Naive thymus-derived CD4-positive, alpha-beta T cell (primary cell): ENCODE data around the gene DNAH1. TPM values are rescaled to one million over a fixed set of nuclear protein-coding genes. Genes with fewer than 3 reads are reported as not detected.

ENCODE experiments used
- ATAC-seq: fragments of 150-1000 bp; cut with Tn5 transposase; 2 replicates; pipeline ENCODE4 v1.10.0; 2021; ENCODE audit warnings: mild to moderate bottlenecking, moderate library complexity
- CTCF ChIA-PET: fragments of 350-600 bp; sonication (Branson Sonifier 250); formaldehyde crosslinking; loops from one replicate; lab custom pipeline; 2021; ENCODE audit warnings: antibody characterized with exemption; lab: Charles Lee
- POLR2A ChIA-PET: fragments of 350-600 bp; sonication (Branson Sonifier 250); formaldehyde crosslinking; loops from one replicate; lab custom pipeline; 2021; ENCODE audit warnings: antibody characterized with exemption, inconsistent platforms; lab: Charles Lee
- DNase-seq, 9 donors: peaks; one replicate each; pipeline versions ENCODE4 v3.0.0 to v3.0.0-alpha.2; 2020 to 2022; ENCODE audit warnings: mixed read lengths in 1 of 9
- H3K27ac ChIP-seq: one replicate; pipeline ENCODE4 v1.7.0; 2013; ENCODE audit warnings: mild to moderate bottlenecking, low read depth, low read length, moderate library complexity
- H3K27me3 ChIP-seq, 2 donors: one replicate each; pipeline ENCODE4 v1.7.0; 2013; ENCODE audit warnings: low read length in 2 of 2, mild to moderate bottlenecking in 2 of 2, moderate library complexity in 2 of 2; ENCODE audit not compliant: control insufficient read depth in 2 of 2, insufficient read depth in 2 of 2
- H3K36me3 ChIP-seq, 3 experiments: 1 replicate in 2 of 3; 2 replicates in 1 of 3; pipeline ENCODE4 v1.7.0; 2013; ENCODE audit warnings: low read length in 3 of 3, mild to moderate bottlenecking in 3 of 3, moderate library complexity in 1 of 3; ENCODE audit not compliant: insufficient read depth in 3 of 3, control insufficient read depth in 2 of 3
- H3K4me1 ChIP-seq, 2 donors: one replicate each; pipeline ENCODE4 v1.7.0; 2013; ENCODE audit warnings: low read length in 2 of 2, mild to moderate bottlenecking in 2 of 2, moderate library complexity in 1 of 2; ENCODE audit not compliant: control insufficient read depth in 2 of 2, insufficient read depth in 2 of 2
- H3K4me3 ChIP-seq: 2 replicates; pipeline ENCODE4 v1.7.0; 2013; ENCODE audit warnings: mild to moderate bottlenecking, low read length
- H3K9me3 ChIP-seq, 3 experiments: 1 replicate in 2 of 3; 2 replicates in 1 of 3; pipeline ENCODE4 v1.7.0; 2013; ENCODE audit warnings: low read length in 3 of 3; ENCODE audit not compliant: control insufficient read depth in 2 of 3
- H3K27ac Mint-ChIP-seq, 9 donors: one replicate each; pipeline ENCODE4 v1.8.0; 2020 to 2022; ENCODE audit warnings: mixed read lengths in 9 of 9, mild to moderate bottlenecking in 8 of 9, moderate library complexity in 5 of 9, inconsistent platforms in 2 of 9
- H3K27me3 Mint-ChIP-seq, 5 donors: one replicate each; pipeline ENCODE4 v1.8.0; 2021 to 2022; ENCODE audit warnings: mixed read lengths in 5 of 5, mild to moderate bottlenecking in 1 of 5
- H3K36me3 Mint-ChIP-seq, 5 donors: one replicate each; pipeline ENCODE4 v1.8.0; 2020 to 2022; ENCODE audit warnings: mixed read lengths in 5 of 5, mild to moderate bottlenecking in 3 of 5, inconsistent platforms in 1 of 5
- H3K4me1 Mint-ChIP-seq, 7 donors: one replicate each; pipeline ENCODE4 v1.8.0; 2020 to 2022; ENCODE audit warnings: mixed read lengths in 7 of 7, mild to moderate bottlenecking in 3 of 7, inconsistent platforms in 1 of 7
- H3K4me3 Mint-ChIP-seq, 10 donors: one replicate each; pipeline ENCODE4 v1.8.0; 2020 to 2022; ENCODE audit warnings: mild to moderate bottlenecking in 10 of 10, mixed read lengths in 10 of 10, moderate library complexity in 6 of 10, inconsistent platforms in 2 of 10
- H3K9me3 Mint-ChIP-seq, 11 donors: one replicate each; pipeline ENCODE4 v1.8.0; 2020 to 2022; ENCODE audit warnings: mixed read lengths in 11 of 11, mild to moderate bottlenecking in 4 of 11, inconsistent platforms in 1 of 11, moderate library complexity in 1 of 11
- intact Hi-C, 2 donors: fragments of 100-400 bp; cut with micrococcal nuclease; formaldehyde crosslinking; loops; one replicate each; pipeline ENCODE4 v1.15.1; 2023
- polyA plus RNA-seq, 2 donors: library from polyadenylated mRNA; unstranded; fragments of 300-500 nt; fragmentation: Illumina TruSeq; gene quantifications; one replicate each; pipeline ENCODE4 v1.2.3, GENCODE V29; 2021
- total RNA-seq, 6 experiments: library from RNA in 5 of 6; stranded (reverse) in 5 of 6; gene quantifications; 1 replicate in 5 of 6; 2 replicates in 1 of 6; pipeline ENCODE4 v1.2.3 and lab custom pipeline; 2021 to 2026

The DNAH1 gene
- total and polyA plus RNA-seq, 7 experiments from 2014 or later = 0.35 to 69.2 (median 48.2) TPM

DNA sequence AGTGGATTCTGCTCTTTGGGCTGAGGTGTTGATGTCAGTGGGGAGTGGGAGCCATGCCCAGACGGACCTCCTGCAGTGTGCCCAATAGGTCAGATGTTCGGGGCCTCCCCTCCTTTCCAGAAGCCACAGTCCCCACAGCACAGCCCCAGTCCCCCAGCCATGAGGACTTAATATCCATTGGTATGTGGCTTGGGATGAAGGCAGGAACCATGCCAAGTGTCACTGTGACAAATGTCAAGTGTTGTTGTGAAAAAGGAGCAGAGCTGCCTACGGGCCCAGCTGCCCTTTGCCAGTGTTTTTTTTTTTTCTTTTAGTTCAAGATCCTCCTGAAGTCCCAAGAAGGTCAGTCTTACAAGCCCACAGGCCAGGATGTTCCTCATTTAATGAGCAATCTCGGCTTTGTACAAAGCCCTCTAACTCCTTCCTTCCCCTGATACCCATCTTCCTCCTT, 116.6 kb downstream of the DNAH1 start:
- no peaks in the 10 kb centered on the region for H3K36me3 Mint-ChIP-seq

DNA sequence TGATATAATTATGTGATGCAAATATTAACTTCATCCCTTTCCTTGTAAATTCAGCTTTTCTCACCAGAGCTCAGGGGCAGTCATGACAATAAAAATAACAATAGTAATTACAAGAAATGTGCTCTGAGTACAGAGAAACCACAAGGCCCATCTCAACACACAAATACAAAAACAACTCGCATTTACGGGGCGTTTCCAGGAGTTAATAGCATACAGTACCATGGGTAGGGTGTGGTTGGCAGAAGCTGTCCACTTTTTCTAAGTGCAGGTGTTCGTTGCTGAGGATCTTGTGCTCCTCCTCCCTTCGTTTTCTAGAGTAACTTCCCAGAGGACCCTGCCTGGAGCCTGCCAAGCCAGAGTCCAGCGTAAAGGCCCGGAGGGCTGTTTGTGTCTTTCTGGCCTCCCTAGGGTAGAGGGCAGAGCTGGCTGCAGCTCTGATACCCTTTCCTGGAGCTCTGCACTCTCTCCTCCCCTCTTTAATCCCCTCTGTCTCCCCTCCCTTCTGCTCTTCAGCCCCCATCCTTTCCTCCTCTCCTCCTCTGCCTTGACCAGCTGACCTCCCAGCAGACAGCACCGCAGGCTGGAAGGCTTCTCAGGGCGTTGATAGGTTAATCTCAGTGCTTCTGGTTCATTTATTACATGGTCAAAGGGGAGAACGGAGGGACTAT, 117.3 kb downstream of the DNAH1 start:
- H3K9me3 Mint-ChIP-seq = no peaks in the 10 kb centered on the region
- Histone ChIP-seq H3K9me3 (no peaks in the 10 kb centered on the region), H3K4me1 (no peaks in the 10 kb centered on the region), H3K36me3 (no peaks in the 10 kb centered on the region), H3K27ac (no peak overlapping the region), H3K27me3 (no peaks in the 10 kb centered on the region), H3K4me3 (no peak overlapping the region)
- H3K27me3 Mint-ChIP-seq = peaks cover 0 to 6% (median 0%) of the 10 kb centered on the region in 5 donors
- intact Hi-C loops = no loop called here
- no peak for DNase-seq
- ChIA-PET CTCF (no interaction called here), POLR2A (no interaction called here)
- no peak overlapping the region for H3K4me3 Mint-ChIP-seq
- no peak for ATAC-seq
- H3K36me3 Mint-ChIP-seq = no peaks in the 10 kb centered on the region
- peaks cover 0 to 5% (median 0%) of the 10 kb centered on the region in 7 donors for H3K4me1 Mint-ChIP-seq
- no peak overlapping the region for H3K27ac Mint-ChIP-seq

More for the DNA sequence above, 116.6 kb downstream of the DNAH1 start:
- H3K27ac ChIP-seq = no peak overlapping the region
- Mint-ChIP-seq H3K27me3 (peaks cover 0 to 11% (median 0%) of the 10 kb centered on the region in 5 donors), H3K27ac (no peak overlapping the region), H3K4me3 (no peak overlapping the region), H3K4me1 (peaks cover 0 to 5% (median 0%) of the 10 kb centered on the region in 7 donors), H3K9me3 (no peaks in the 10 kb centered on the region)
- ChIA-PET CTCF (no interaction called here), POLR2A (interaction anchor here (1.7 kb wide), 1 partner anchor 20 kb away, joined by 5 read pairs; no protein-coding TSS in a partner anchor)
- H3K27me3 ChIP-seq = no peaks in the 10 kb centered on the region
- ATAC-seq = peak; percentile 43
- intact Hi-C loops = no loop called here
- no peak for DNase-seq
- H3K9me3 ChIP-seq = no peaks in the 10 kb centered on the region
- H3K36me3 ChIP-seq = no peaks in the 10 kb centered on the region
- no peaks in the 10 kb centered on the region for H3K4me1 ChIP-seq
- H3K4me3 ChIP-seq = no peak overlapping the region

DNA sequence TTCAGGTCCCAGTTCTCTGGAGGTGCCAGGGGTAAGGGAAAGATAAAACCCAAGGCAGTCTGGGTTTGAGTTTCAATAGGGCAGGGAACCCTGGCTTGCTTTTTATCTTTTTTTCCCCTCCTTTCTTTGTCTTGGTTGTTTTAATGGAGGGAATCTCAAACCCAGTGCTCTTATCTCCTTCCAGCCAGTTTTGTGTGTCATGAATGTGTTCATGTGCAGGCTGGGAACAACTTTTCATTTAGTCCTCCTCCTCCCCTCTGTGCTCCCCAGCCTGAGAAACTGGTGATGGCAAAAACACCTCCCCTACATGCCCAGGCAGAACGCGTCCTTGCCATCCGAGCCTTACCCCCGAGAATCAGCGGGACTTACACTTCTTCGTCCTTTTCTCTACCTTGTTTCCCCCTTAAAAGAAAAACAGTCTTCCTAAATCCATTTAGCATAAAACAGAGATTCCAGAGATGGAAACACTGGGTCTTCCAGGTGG, 117.9 kb downstream of the DNAH1 start:
- ChIA-PET POLR2A (no interaction called here), CTCF (no interaction called here)
- Mint-ChIP-seq H3K27me3 (peaks cover 0 to 6% (median 0%) of the 10 kb centered on the region in 5 donors), H3K36me3 (no peaks in the 10 kb centered on the region), H3K4me3 (no peak overlapping the region), H3K9me3 (no peaks in the 10 kb centered on the region), H3K4me1 (peaks cover 0 to 5% (median 0%) of the 10 kb centered on the region in 7 donors), H3K27ac (no peak overlapping the region)
- Histone ChIP-seq H3K4me1 (no peaks in the 10 kb centered on the region), H3K4me3 (no peak overlapping the region), H3K27me3 (no peaks in the 10 kb centered on the region), H3K36me3 (no peaks in the 10 kb centered on the region), H3K9me3 (no peaks in the 10 kb centered on the region), H3K27ac (no peak overlapping the region)
- DNase-seq (no peak), ATAC-seq (no peak)
- intact Hi-C loops = no loop called here

DNA sequence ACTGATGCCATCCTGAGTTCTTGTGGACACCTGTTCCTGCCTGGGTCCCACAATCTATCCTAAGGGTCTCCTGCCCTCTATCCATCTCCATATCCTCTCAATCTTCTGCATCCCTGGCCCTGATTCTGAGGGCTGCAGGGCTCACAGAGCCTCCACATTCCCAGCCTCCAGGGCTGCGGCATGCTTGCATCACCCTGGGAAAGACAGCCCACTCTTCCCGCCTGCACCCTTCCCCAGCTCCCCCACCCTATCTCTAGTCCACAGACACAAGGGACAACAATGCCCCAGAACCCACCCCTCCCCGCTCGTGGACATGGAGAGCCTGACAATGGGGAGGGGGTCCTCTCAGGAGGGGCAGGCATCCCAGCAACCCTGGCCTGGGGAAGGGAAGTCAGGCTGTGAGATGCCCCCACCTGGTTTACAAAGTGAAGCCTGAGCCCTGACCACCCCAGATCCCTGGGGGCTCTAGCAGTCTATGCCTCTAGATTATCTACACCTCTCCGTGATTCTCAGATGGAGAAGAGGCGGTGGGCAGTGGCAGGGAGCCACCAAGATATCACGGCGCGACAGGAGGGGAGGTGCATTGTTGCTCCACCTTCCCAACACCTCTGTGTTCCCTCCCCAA, 118.5 kb downstream of the DNAH1 start:
- intact Hi-C loops = no loop called here
- no peak for ATAC-seq
- H3K36me3 ChIP-seq = no peaks in the 10 kb centered on the region
- H3K27me3 Mint-ChIP-seq = peaks cover 0 to 6% (median 0%) of the 10 kb centered on the region in 5 donors
- peaks cover 0 to 5% (median 0%) of the 10 kb centered on the region in 7 donors for H3K4me1 Mint-ChIP-seq
- no peak overlapping the region for H3K4me3 Mint-ChIP-seq
- no peaks in the 10 kb centered on the region for H3K27me3 ChIP-seq
- no peak overlapping the region for H3K27ac Mint-ChIP-seq
- no peaks in the 10 kb centered on the region for H3K4me1 ChIP-seq
- no peaks in the 10 kb centered on the region for H3K36me3 Mint-ChIP-seq
- no peak for DNase-seq
- no peaks in the 10 kb centered on the region for H3K9me3 ChIP-seq
- no peak overlapping the region for H3K4me3 ChIP-seq
- CTCF ChIA-PET = no interaction called here
- no peaks in the 10 kb centered on the region for H3K9me3 Mint-ChIP-seq
- H3K27ac ChIP-seq = no peak overlapping the region
- POLR2A ChIA-PET = no interaction called here

DNA sequence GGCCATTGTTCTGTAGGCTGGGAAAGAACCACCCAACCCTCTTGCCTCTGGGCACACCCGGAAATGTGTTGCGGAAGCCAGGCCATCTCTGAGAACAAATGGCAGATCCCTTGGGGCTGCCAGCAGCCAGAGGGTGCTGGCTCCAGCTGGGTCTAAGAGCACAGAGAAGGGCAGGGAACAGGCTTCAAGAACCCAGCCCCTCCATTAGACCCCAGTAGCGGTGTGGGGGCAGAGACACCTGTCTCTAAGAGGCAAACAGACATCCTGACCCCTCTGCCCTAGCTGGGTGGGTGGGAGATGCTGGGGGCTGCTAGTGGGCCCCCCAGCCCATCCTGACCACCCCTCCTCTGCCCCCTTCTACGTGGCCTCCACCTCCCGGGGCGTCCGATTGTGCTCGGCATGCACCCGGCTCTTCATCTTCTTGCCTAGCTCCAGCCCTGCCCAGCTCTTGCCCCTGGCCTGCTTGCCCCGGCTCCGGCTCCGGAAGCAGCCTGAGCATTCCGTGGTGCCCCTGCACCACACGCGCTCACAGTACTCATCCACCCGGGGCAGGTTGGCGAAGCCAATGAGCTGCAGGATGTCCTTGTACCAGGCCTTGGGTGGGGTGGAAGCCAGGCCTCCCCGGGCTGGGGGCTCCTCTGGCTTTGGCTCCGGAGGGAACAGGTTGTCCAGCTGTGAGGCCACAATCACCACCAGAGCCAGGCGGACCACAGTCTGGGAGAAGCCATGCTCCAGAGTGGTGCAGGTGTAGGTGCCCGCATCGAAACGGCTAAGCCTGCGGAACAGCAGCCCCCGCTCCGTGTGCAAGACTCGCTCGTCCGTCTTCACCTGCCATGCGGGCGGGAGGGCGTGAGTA, 119.4 kb downstream of the DNAH1 start:
- Histone ChIP-seq H3K27me3 (no peaks in the 10 kb centered on the region), H3K9me3 (no peaks in the 10 kb centered on the region), H3K4me1 (no peaks in the 10 kb centered on the region), H3K36me3 (no peaks in the 10 kb centered on the region), H3K4me3 (no peak overlapping the region), H3K27ac (no peak overlapping the region)
- DNase-seq (no peak), ATAC-seq (no peak)
- intact Hi-C loops = no loop called here
- no peak overlapping the region for H3K4me3 Mint-ChIP-seq
- no peaks in the 10 kb centered on the region for H3K9me3 Mint-ChIP-seq
- peaks cover 0 to 6% (median 0%) of the 10 kb centered on the region in 5 donors for H3K27me3 Mint-ChIP-seq
- H3K27ac Mint-ChIP-seq = no peak overlapping the region
- CTCF ChIA-PET = no interaction called here
- peaks cover 0 to 5% (median 0%) of the 10 kb centered on the region in 7 donors for H3K4me1 Mint-ChIP-seq
- H3K36me3 Mint-ChIP-seq = no peaks in the 10 kb centered on the region
- POLR2A ChIA-PET = no interaction called here

DNA sequence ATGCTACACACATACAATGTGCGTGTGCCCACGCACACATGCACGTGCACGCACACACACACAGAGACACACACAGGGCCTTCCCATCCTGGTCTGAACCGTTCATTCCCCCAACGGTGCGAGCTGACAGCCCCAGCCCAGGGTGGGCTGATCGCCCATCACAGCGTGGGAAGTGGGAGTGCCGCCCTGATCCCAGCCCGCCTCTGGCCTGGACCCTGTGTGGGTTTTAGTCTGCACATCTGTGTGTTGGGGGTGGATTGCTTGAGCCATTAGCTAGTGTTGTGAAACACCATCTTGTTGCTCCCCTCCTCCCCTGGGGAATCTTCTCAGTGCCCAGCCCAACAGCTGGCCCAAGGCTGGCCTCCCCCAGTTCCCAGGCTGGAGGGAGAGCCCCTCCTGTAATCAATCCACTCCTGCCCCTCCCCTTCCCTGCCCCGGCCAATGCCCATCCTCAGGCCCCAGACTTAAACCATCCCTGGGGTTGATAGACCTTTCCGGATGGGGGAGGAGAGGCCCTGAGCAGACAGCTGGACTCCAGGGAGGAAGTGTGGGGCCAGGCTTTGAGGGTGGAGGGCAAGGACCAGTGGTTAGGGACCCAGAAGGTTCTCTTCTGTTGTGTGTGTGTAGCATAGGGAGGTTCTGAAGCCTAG, 120.5 kb downstream of the DNAH1 start:
- Mint-ChIP-seq H3K36me3 (no peaks in the 10 kb centered on the region), H3K27me3 (peaks cover 0 to 6% (median 0%) of the 10 kb centered on the region in 5 donors), H3K9me3 (no peaks in the 10 kb centered on the region), H3K4me3 (no peak overlapping the region), H3K27ac (no peak overlapping the region), H3K4me1 (peaks cover 0 to 5% (median 0%) of the 10 kb centered on the region in 7 donors)
- Histone ChIP-seq H3K4me1 (no peaks in the 10 kb centered on the region), H3K36me3 (no peaks in the 10 kb centered on the region), H3K27me3 (no peaks in the 10 kb centered on the region), H3K4me3 (no peak overlapping the region), H3K27ac (no peak overlapping the region), H3K9me3 (no peaks in the 10 kb centered on the region)
- no peak for DNase-seq
- CTCF ChIA-PET = no interaction called here
- intact Hi-C loops = no loop called here
- POLR2A ChIA-PET = no interaction called here
- ATAC-seq = no peak
